ENCODE measurements around the gene SERAC1. TPM values are rescaled to one million over a fixed set of nuclear protein-coding genes. Genes with fewer than 3 reads are reported as not detected.

SERAC1 gene
- polyA plus RNA-seq, 1 donor (not counting 4 experiments of a cell fraction or from before 2014, with no cell fraction given) = 10.1 TPM

- Histone ChIP-seq H3K4me1 (ENCODE audit: control insufficient read depth, extremely low read depth, insufficient read depth, low read length) (peaks cover 29% of the 10 kb centered on the region), H3K4me3 (ENCODE audit: control insufficient read depth in 2 of 3, extremely low read depth in 1 of 3, insufficient read depth in 2 of 3, low read depth in 1 of 3, low read length in 3 of 3) (peak overlapping the region in 1 of 3 experiments; percentile 21), H3K27me3 (ENCODE audit: control insufficient read depth, extremely low read depth, insufficient read depth, low read length) (no peaks in the 10 kb centered on the region), H4K20me1 (ENCODE audit: control insufficient read depth, extremely low read depth, insufficient read depth, low read length) (no peaks in the 10 kb centered on the region), H3K9ac (ENCODE audit: control insufficient read depth, extremely low read depth, insufficient read depth, low read length) (peak overlapping the region; percentile 48), H2AFZ (ENCODE audit: control insufficient read depth, low read length) (peak overlapping the region; percentile 51), H3K36me3 (ENCODE audit: control insufficient read depth in 2 of 2, extremely low read depth in 1 of 2, insufficient read depth in 2 of 2, low read length in 2 of 2) (no peaks in the 10 kb centered on the region), H3K9me1 (ENCODE audit: control insufficient read depth, extremely low read depth, insufficient read depth, low read length) (no peaks in the 10 kb centered on the region), H3K27ac (ENCODE audit: control insufficient read depth, insufficient read depth, low read length) (peak overlapping the region; percentile 86), H3K79me2 (ENCODE audit: control insufficient read depth, insufficient read depth, low read length) (no peaks in the 10 kb centered on the region), H3K4me2 (ENCODE audit: control insufficient read depth, extremely low read depth, insufficient read depth, low read depth, low read length) (peak overlapping the region; percentile 71), H3K9me3 (ENCODE audit: control insufficient read depth, low read depth, low read length) (no peaks in the 10 kb centered on the region)
- no peak for TF ChIP-seq EZH2 (IDR thresholded peaks at IDR 0.05; ENCODE audit: low read length)
- no peak for TF ChIP-seq CTCF (optimal IDR thresholded peaks at IDR 0.05 in 1 of 3, IDR thresholded peaks at IDR 0.05 in 1 of 3, conservative IDR thresholded peaks at IDR 0.05 in 1 of 3; ENCODE audit: extremely low read depth in 1 of 3, insufficient read depth in 2 of 3, low read length in 3 of 3)
- DNase-seq (ENCODE audit: low read depth, low spot score) (peak; percentile 58), FAIRE-seq (peak; percentile 94)
- dilution Hi-C loops (cut with MboI; ENCODE audit: extremely low pct_ligation_motif_present, low sequenced_read_pairs) = no loop called here
Measured at GRCh38 chr6:158207422-158207788, 39.3 kb upstream of the SERAC1 start.

- H3K79me2 ChIP-seq (ENCODE audit: control insufficient read depth, insufficient read depth, low read length) = no peaks in the 10 kb centered on the region
- peak overlapping the region; percentile 35 for H3K9ac ChIP-seq (ENCODE audit: control insufficient read depth, extremely low read depth, insufficient read depth, low read length)
- no peaks in the 10 kb centered on the region for H3K9me1 ChIP-seq (ENCODE audit: control insufficient read depth, extremely low read depth, insufficient read depth, low read length)
- TF ChIP-seq EZH2 (IDR thresholded peaks at IDR 0.05; ENCODE audit: low read length) (no peak), CTCF (optimal IDR thresholded peaks at IDR 0.05 in 1 of 3, IDR thresholded peaks at IDR 0.05 in 1 of 3, conservative IDR thresholded peaks at IDR 0.05 in 1 of 3; ENCODE audit: extremely low read depth in 1 of 3, insufficient read depth in 2 of 3, low read length in 3 of 3) (no peak)
- H3K4me2 ChIP-seq (ENCODE audit: control insufficient read depth, extremely low read depth, insufficient read depth, low read depth, low read length) = peak overlapping the region; percentile 71
- no peak for DNase-seq (ENCODE audit: low read depth, low spot score)
- no peaks in the 10 kb centered on the region for H4K20me1 ChIP-seq (ENCODE audit: control insufficient read depth, extremely low read depth, insufficient read depth, low read length)
- H3K9me3 ChIP-seq (ENCODE audit: control insufficient read depth, low read depth, low read length) = no peaks in the 10 kb centered on the region
- FAIRE-seq = no peak
- H3K4me3 ChIP-seq (ENCODE audit: control insufficient read depth in 2 of 3, extremely low read depth in 1 of 3, insufficient read depth in 2 of 3, low read depth in 1 of 3, low read length in 3 of 3) = peak overlapping the region in 1 of 3 experiments; percentile 21
- H2AFZ ChIP-seq (ENCODE audit: control insufficient read depth, low read length) = no peak overlapping the region
- H3K27me3 ChIP-seq (ENCODE audit: control insufficient read depth, extremely low read depth, insufficient read depth, low read length) = no peaks in the 10 kb centered on the region
- H3K27ac ChIP-seq (ENCODE audit: control insufficient read depth, insufficient read depth, low read length) = peak overlapping the region; percentile 86
- dilution Hi-C loops (cut with MboI; ENCODE audit: extremely low pct_ligation_motif_present, low sequenced_read_pairs) = no loop called here
- peaks cover 28% of the 10 kb centered on the region for H3K4me1 ChIP-seq (ENCODE audit: control insufficient read depth, extremely low read depth, insufficient read depth, low read length)
- H3K36me3 ChIP-seq (ENCODE audit: control insufficient read depth in 2 of 2, extremely low read depth in 1 of 2, insufficient read depth in 2 of 2, low read length in 2 of 2) = no peaks in the 10 kb centered on the region
Measured at GRCh38 chr6:158206740-158207421, 38.8 kb upstream of the SERAC1 start.
